ENCODE results near the gene TXLNG. TPM values are rescaled to one million over a fixed set of nuclear protein-coding genes. Genes with fewer than 3 reads are reported as not detected.

TXLNG gene
- total RNA-seq, 2 donors from 2014 or later: 6.2 to 10.1 TPM

DNA sequence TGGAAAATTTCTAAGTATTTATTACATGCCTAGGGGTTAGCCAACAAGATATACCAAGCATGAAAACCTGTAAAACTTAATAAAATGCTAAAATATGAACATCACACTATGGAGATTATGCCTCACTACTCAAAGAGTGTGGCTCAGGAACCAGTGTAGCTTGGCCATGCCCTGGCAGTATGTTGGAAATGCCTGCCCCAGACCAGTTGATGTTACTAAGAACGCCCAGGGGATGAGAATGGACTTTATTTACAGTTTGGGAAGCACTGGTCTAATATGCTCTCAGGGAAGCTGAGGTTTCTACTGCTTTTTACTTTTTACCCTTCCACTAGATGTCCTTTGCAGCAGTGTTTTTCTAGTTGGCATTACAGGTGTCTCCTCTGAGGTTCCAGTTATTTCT is 23.7 kb upstream of the TXLNG start:
- Histone ChIP-seq H3K4me3 (no peak overlapping the region), H3K27me3 (no peaks in the 10 kb centered on the region), H3K27ac (no peak overlapping the region), H3K36me3 (peaks cover 28% of the 10 kb centered on the region), H3K9me3 (no peaks in the 10 kb centered on the region), H3K4me1 (no peaks in the 10 kb centered on the region)
- TF ChIP-seq, protein P1, sequence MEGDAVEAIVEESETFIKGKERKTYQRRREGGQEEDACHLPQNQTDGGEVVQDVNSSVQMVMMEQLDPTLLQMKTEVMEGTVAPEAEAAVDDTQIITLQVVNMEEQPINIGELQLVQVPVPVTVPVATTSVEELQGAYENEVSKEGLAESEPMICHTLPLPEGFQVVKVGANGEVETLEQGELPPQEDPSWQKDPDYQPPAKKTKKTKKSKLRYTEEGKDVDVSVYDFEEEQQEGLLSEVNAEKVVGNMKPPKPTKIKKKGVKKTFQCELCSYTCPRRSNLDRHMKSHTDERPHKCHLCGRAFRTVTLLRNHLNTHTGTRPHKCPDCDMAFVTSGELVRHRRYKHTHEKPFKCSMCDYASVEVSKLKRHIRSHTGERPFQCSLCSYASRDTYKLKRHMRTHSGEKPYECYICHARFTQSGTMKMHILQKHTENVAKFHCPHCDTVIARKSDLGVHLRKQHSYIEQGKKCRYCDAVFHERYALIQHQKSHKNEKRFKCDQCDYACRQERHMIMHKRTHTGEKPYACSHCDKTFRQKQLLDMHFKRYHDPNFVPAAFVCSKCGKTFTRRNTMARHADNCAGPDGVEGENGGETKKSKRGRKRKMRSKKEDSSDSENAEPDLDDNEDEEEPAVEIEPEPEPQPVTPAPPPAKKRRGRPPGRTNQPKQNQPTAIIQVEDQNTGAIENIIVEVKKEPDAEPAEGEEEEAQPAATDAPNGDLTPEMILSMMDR (IDR thresholded peaks at IDR 0.05): no peak
- no peak for DNase-seq (ENCODE audit: low spot score)

DNA sequence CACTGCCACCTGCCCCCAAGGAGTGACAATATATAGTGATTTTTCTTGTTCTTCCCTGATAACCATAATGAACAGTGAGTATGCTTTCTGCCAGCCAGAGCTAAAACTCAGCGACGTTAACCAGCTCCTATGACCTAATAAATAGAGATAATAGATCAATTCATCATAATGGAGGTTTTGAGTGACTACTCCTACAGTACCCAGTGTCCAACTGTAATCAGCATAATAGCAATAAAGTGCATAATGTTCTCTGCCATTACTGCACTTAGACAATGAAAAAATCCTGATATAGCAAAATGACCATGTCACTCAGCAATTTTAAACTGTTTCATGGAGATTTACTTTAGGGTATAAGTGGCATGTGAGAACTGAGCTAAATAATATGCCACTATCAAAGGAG is 20.7 kb upstream of the TXLNG start:
- H3K4me3 ChIP-seq: no peak overlapping the region
- H3K36me3 ChIP-seq: peaks cover 4% of the 10 kb centered on the region
- no peak overlapping the region for H3K27ac ChIP-seq
- no peaks in the 10 kb centered on the region for H3K4me1 ChIP-seq
- no peaks in the 10 kb centered on the region for H3K27me3 ChIP-seq
- TF ChIP-seq, protein P1 (IDR thresholded peaks at IDR 0.05): no peak
- H3K9me3 ChIP-seq: no peaks in the 10 kb centered on the region
- no peak for DNase-seq (ENCODE audit: low spot score)

GRCh38 chrX:16770970-16771482 is 15.2 kb upstream of the TXLNG start:
- Histone ChIP-seq H3K4me1 (no peaks in the 10 kb centered on the region), H3K27me3 (no peaks in the 10 kb centered on the region), H3K36me3 (no peaks in the 10 kb centered on the region), H3K4me3 (no peak overlapping the region), H3K9me3 (no peaks in the 10 kb centered on the region), H3K27ac (no peak overlapping the region)
- DNase-seq (ENCODE audit: low spot score): no peak
- TF ChIP-seq, protein P1 (IDR thresholded peaks at IDR 0.05): no peak

DNA sequence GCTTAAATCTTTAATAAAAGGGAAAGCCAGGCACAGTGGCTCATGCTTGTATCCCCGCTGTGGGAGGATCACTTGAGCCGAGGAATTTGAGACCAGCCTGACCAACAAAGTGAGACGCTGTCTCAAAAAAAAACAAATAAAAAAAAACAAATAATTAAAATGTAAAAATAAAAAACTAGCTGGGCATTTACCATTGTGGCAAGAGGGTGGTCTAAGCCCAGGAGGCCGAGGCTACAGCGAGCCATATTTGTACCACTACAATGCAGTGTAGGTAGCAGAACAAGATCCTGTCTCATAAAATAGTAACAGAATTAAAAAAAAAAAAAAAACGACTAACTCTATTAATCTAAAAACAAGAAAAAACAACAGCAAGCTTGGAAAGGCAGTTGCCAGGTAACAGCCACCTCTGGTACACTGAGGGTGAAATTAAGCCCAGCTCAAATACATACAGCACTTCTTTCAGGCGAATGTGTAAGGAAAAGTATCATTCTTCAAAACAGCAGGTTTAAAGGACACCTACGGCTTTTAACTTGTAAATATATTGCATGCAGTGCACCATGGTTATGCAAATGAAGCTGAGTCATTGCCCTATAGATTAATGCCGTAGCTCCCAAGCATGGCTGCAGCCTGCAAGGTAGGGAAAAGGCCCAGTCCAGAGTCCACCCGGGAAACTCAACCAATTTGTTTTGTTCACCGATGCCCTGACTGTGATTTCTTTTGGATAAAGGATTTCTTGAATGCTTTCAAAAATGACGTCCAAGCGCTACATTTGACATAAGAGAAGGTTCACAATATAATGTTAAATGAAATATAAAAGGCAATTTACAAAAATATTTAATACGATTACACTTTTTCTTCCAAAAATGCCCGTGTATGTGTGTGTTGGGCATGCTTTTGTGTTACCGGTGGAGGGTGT is 14.5 kb upstream of the TXLNG start:
- TF ChIP-seq, protein P1 (IDR thresholded peaks at IDR 0.05): no peak
- Histone ChIP-seq H3K27me3 (no peaks in the 10 kb centered on the region), H3K9me3 (no peaks in the 10 kb centered on the region), H3K27ac (no peak overlapping the region), H3K4me3 (no peak overlapping the region), H3K4me1 (no peaks in the 10 kb centered on the region), H3K36me3 (no peaks in the 10 kb centered on the region)
- no peak for DNase-seq (ENCODE audit: low spot score)

DNA sequence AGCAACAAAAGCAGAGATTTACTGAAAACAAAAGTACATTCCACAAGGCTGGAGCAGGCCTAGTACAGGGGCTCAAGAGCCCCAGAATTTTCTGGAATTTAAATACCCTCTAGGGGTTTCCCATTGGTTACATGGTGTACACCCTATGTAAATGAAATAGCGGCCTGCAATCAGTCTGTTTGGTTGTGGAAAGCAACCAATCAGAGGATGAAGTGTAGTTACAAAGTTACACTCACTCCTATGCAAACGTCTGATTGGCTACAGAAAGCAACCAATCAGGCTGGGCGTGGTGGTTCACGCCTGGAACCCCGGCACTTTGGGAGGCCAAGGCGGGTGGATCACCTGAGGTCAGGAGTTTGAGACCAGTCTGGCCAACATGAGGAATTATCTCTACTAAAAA is 13.8 kb upstream of the TXLNG start:
- TF ChIP-seq, protein P1 (IDR thresholded peaks at IDR 0.05): no peak
- H3K9me3 ChIP-seq: no peaks in the 10 kb centered on the region
- H3K27me3 ChIP-seq: no peaks in the 10 kb centered on the region
- no peak for DNase-seq (ENCODE audit: low spot score)
- H3K27ac ChIP-seq: no peak overlapping the region
- H3K36me3 ChIP-seq: no peaks in the 10 kb centered on the region
- H3K4me1 ChIP-seq: no peaks in the 10 kb centered on the region
- no peak overlapping the region for H3K4me3 ChIP-seq
